Fibroblast of lung (primary cell): Measurements from ENCODE around the gene CAMKMT. TPM values are rescaled to one million over a fixed set of nuclear protein-coding genes. Genes with fewer than 3 reads are reported as not detected.
A peak's percentile ranks its signal among the peaks of the same experiment; 100 is the strongest.

Experiments
- DNase-seq, 2 donors: peaks; one replicate each; pipeline versions ENCODE4 v3.0.0 to v3.0.0-alpha.2; 2010; ENCODE audit warnings: low read depth in 2 of 2
- H2AFZ ChIP-seq: 2 replicates; pipeline ENCODE4 v1.5.1; 2012; ENCODE audit warnings: low read length, control low read depth, inconsistent platforms
- H3K27ac ChIP-seq: 2 replicates; pipeline ENCODE4 v1.5.1; 2011; ENCODE audit warnings: low read length, control low read depth; ENCODE audit not compliant: insufficient read depth
- H3K27me3 ChIP-seq: 2 replicates; pipeline ENCODE4 v1.5.1; 2011; ENCODE audit warnings: mild to moderate bottlenecking, low read length; ENCODE audit not compliant: control insufficient read depth, insufficient read depth
- H3K36me3 ChIP-seq: 2 replicates; pipeline ENCODE4 v1.5.1; 2011; ENCODE audit warnings: low read length; ENCODE audit not compliant: control insufficient read depth, insufficient read depth
- H3K4me1 ChIP-seq: 2 replicates; pipeline ENCODE4 v1.5.1; 2011; ENCODE audit warnings: low read length; ENCODE audit not compliant: control insufficient read depth, insufficient read depth; ENCODE audit errors: extremely low read depth
- H3K4me2 ChIP-seq: 2 replicates; pipeline ENCODE4 v1.5.1; 2011; ENCODE audit warnings: low read length, control low read depth; ENCODE audit not compliant: insufficient read depth; ENCODE audit errors: extremely low read depth
- H3K4me3 ChIP-seq, 4 experiments: fragments of 200-600 bp in 1 of 4; sonication (generic) in 1 of 4; replicated peaks in 1 of 4; 2 replicates each; pipeline ENCODE4 v1.5.1; 2011 to 2016; ENCODE audit warnings: low read length in 4 of 4, low read depth in 3 of 4, mild to moderate bottlenecking in 3 of 4, control low read depth in 2 of 4, inconsistent platforms in 1 of 4, mixed read lengths in 1 of 4; ENCODE audit not compliant: insufficient read depth in 1 of 4; ENCODE audit errors: control extremely low read depth in 1 of 4
- H3K79me2 ChIP-seq: 2 replicates; pipeline ENCODE4 v1.5.1; 2012; ENCODE audit warnings: mild to moderate bottlenecking, low read length, inconsistent platforms; ENCODE audit not compliant: control insufficient read depth, insufficient read depth
- H3K9ac ChIP-seq: 2 replicates; pipeline ENCODE4 v1.5.1; 2011; ENCODE audit warnings: mild to moderate bottlenecking, low read length, control low read depth; ENCODE audit not compliant: insufficient read depth
- H3K9me3 ChIP-seq: 2 replicates; pipeline ENCODE4 v1.5.1; 2012; ENCODE audit warnings: low read depth, low read length; ENCODE audit not compliant: control insufficient read depth, insufficient read depth
- H4K20me1 ChIP-seq: 2 replicates; pipeline ENCODE4 v1.5.1; 2011; ENCODE audit warnings: low read length; ENCODE audit not compliant: control insufficient read depth, insufficient read depth; ENCODE audit errors: extremely low read depth
- EZH2 ChIP-seq: IDR thresholded peaks from 2 replicates; pipeline ENCODE4 v1.5.1; 2012; ENCODE audit warnings: low read length, control low read depth, mild to moderate bottlenecking; ENCODE audit errors: missing control alignments
- polyA minus RNA-seq: library from RNA; depleted of rRNA, polyadenylated mRNA; stranded (reverse); fragments of >200 nt; gene quantifications from 2 replicates; pipeline ENCODE4 v1.2.3, GENCODE V29; 2011; ENCODE audit warnings: low replicate concordance
- polyA plus RNA-seq, 2 donors: library from polyadenylated mRNA; depleted of rRNA in 1 of 2; stranded (reverse) in 1 of 2; unstranded in 1 of 2; fragments of >200 nt; gene quantifications; 2 replicates each; pipeline ENCODE4 v1.2.1, GENCODE V29; 2011 to 2012; ENCODE audit warnings: missing spikeins in 1 of 2
- total RNA-seq: library from RNA; depleted of rRNA; stranded (reverse); fragments of >200 nt; gene quantifications from 2 replicates; pipeline ENCODE4 v1.2.1, GENCODE V29; 2014
- TF ChIP-seq, protein P1 (sequence below), 2 donors: IDR thresholded peaks in 1 of 2; conservative IDR thresholded peaks in 1 of 2; 1 replicate in 1 of 2; 2 replicates in 1 of 2; pipeline ENCODE4 v1.5.1; 2011 to 2012; ENCODE audit warnings: low read length in 2 of 2, control low read depth in 1 of 2, inconsistent platforms in 1 of 2, low read depth in 1 of 2, mild to moderate bottlenecking in 1 of 2

The CAMKMT gene
- total RNA-seq = 6.2 and 7.9 TPM in 2 replicates
- 11.6 and 12.1 TPM in 2 replicates for polyA plus RNA-seq
- polyA plus RNA-seq (2012) = 7.7 and 8.0 TPM in 2 replicates
- polyA minus RNA-seq = 3.1 TPM in 1 of 2 replicates, not detected in the other

- Histone ChIP-seq H4K20me1 (no peaks in the 10 kb centered on the region), H2AFZ (peak within 1 kb of the TSS; percentile 98), H3K9ac (peak within 1 kb of the TSS; percentile 93), H3K27ac (peak within 1 kb of the TSS; percentile 100), H3K9me3 (no peaks in the 10 kb centered on the region), H3K4me3 (peak within 1 kb of the TSS; percentile 89 to 97 (median 94)), H3K4me2 (peak within 1 kb of the TSS; percentile 92), H3K79me2 (peaks cover 19% of the 10 kb centered on the region), H3K36me3 (no peaks in the 10 kb centered on the region), H3K4me1 (peaks cover 3% of the 10 kb centered on the region), H3K27me3 (no peaks in the 10 kb centered on the region)
- TF ChIP-seq EZH2 = no peak
- TF ChIP-seq, protein P1, sequence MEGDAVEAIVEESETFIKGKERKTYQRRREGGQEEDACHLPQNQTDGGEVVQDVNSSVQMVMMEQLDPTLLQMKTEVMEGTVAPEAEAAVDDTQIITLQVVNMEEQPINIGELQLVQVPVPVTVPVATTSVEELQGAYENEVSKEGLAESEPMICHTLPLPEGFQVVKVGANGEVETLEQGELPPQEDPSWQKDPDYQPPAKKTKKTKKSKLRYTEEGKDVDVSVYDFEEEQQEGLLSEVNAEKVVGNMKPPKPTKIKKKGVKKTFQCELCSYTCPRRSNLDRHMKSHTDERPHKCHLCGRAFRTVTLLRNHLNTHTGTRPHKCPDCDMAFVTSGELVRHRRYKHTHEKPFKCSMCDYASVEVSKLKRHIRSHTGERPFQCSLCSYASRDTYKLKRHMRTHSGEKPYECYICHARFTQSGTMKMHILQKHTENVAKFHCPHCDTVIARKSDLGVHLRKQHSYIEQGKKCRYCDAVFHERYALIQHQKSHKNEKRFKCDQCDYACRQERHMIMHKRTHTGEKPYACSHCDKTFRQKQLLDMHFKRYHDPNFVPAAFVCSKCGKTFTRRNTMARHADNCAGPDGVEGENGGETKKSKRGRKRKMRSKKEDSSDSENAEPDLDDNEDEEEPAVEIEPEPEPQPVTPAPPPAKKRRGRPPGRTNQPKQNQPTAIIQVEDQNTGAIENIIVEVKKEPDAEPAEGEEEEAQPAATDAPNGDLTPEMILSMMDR (conservative IDR thresholded peaks at IDR 0.05 in 1 of 2, IDR thresholded peaks at IDR 0.05 in 1 of 2; ENCODE audit: low read depth in 1 of 2, low read length in 2 of 2) = no peak
- DNase-seq = peak; percentile 95 to 99
Measured at GRCh38 chr2:44361330-44362206, at the start of gene CAMKMT, which contains the start of gene PREPL. CAMKMT (plus strand) TSS chr2:44361947. PREPL (minus strand) TSS chr2:44361494; CDS start chr2:44346342, 15,152 bp downstream.

DNA sequence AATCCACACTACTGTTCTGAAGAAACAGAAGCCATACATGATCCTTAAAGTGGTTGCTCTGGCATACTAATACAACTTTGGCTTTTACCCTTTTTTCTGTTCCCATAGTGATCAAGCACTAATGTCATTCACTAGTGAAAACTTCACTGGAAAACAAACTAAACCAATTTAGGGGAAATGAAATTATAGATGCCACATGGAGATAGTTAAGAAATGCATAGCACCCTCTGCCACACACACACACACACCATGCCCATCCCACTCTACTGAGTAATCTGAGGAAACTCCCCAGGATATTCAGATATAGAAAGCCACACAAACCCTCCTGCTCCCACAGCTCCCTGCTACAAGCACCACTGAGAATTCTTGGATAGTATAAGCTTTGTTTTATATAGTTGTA, 47.4 kb upstream of the CAMKMT start:
- no peak overlapping the region for H3K4me3 ChIP-seq
- no peak overlapping the region for H3K4me2 ChIP-seq
- no peaks in the 10 kb centered on the region for H3K27me3 ChIP-seq
- no peaks in the 10 kb centered on the region for H4K20me1 ChIP-seq
- no peak for TF ChIP-seq EZH2
- TF ChIP-seq, protein P1 (conservative IDR thresholded peaks at IDR 0.05 in 1 of 2, IDR thresholded peaks at IDR 0.05 in 1 of 2; ENCODE audit: low read depth in 1 of 2, low read length in 2 of 2) = no peak
- no peak overlapping the region for H2AFZ ChIP-seq
- H3K4me1 ChIP-seq = no peaks in the 10 kb centered on the region
- no peak overlapping the region for H3K9ac ChIP-seq
- H3K36me3 ChIP-seq = no peaks in the 10 kb centered on the region
- no peak for DNase-seq
- no peak overlapping the region for H3K27ac ChIP-seq
- H3K9me3 ChIP-seq = no peaks in the 10 kb centered on the region
- no peaks in the 10 kb centered on the region for H3K79me2 ChIP-seq

DNA sequence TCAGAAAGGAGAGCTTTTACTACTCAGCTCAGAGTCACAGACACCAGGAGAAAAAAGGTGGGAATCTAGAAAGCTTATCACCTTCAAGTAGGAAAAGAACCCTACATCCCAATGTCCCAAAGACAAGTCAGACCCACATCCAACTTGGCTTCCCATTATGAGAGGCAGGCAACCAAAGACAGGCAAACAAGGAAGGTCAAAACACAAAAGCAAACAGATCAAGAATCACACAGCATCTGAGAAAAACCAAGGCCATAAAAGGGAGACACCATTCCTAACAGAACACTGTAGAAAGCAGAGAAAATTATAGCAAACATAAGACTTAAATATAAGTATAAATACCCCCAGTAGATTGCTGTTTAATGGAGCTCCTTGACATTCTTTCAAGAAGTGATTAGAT, 45.8 kb upstream of the CAMKMT start:
- Histone ChIP-seq H4K20me1 (no peaks in the 10 kb centered on the region), H3K9ac (no peak overlapping the region), H3K9me3 (no peaks in the 10 kb centered on the region), H2AFZ (no peak overlapping the region), H3K4me3 (no peak overlapping the region), H3K27ac (no peak overlapping the region), H3K79me2 (no peaks in the 10 kb centered on the region), H3K27me3 (no peaks in the 10 kb centered on the region), H3K36me3 (peaks cover 4% of the 10 kb centered on the region), H3K4me2 (no peak overlapping the region), H3K4me1 (no peaks in the 10 kb centered on the region)
- no peak for DNase-seq
- no peak for TF ChIP-seq EZH2
- TF ChIP-seq, protein P1 (conservative IDR thresholded peaks at IDR 0.05 in 1 of 2, IDR thresholded peaks at IDR 0.05 in 1 of 2; ENCODE audit: low read depth in 1 of 2, low read length in 2 of 2) = no peak
